Gastrocnemius medialis (tissue), 4 donors: ENCODE measurements around the gene ANKRD12. TPM values are rescaled to one million over a fixed set of nuclear protein-coding genes. Genes with fewer than 3 reads are reported as not detected.

Source experiments
- ATAC-seq, 2 donors: fragments of 150-250 bp; one replicate each; pipeline ENCODE4 v1.9.1; 2016
- DNase-seq, 2 donors: peaks; one replicate each; pipeline ENCODE4 v3.0.0-alpha.2; 2019
- H3K27ac ChIP-seq, 4 donors: fragments of 200-600 bp; sonication (generic); 1 replicate in 1 of 4; 2 replicates in 3 of 4; pipeline ENCODE4 v1.5.1; 2016 to 2018; ENCODE audit warnings: mild to moderate bottlenecking in 2 of 4, moderate library complexity in 1 of 4
- H3K27me3 ChIP-seq, 3 donors: fragments of 200-600 bp; sonication (generic) in 2 of 3; 1 replicate in 1 of 3; 2 replicates in 2 of 3; pipeline versions ENCODE4 v1.5.1 to v1.6.0; 2016 to 2019; ENCODE audit warnings: mild to moderate bottlenecking in 1 of 3, moderate library complexity in 1 of 3
- H3K36me3 ChIP-seq, 2 donors: fragments of 200-600 bp; sonication (generic) in 1 of 2; one replicate each; pipeline ENCODE4 v1.5.1; 2017 to 2018
- H3K4me1 ChIP-seq, 2 donors: fragments of 200-600 bp; sonication (generic) in 1 of 2; one replicate each; pipeline ENCODE4 v1.5.1; 2016 to 2017; ENCODE audit warnings: mild to moderate bottlenecking in 2 of 2
- H3K4me3 ChIP-seq, 4 donors: fragments of 200-600 bp; sonication (generic) in 3 of 4; 1 replicate in 1 of 4; 2 replicates in 3 of 4; pipeline ENCODE4 v1.5.1; 2016 to 2019; ENCODE audit warnings: mild to moderate bottlenecking in 2 of 4
- H3K9me3 ChIP-seq, 3 donors: fragments of 200-600 bp; sonication (generic) in 2 of 3; 1 replicate in 1 of 3; 2 replicates in 2 of 3; pipeline ENCODE4 v1.5.1; 2016 to 2019
- CTCF ChIP-seq, 5 experiments: fragments of 450-650 bp in 3 of 5; fragments of 200-600 bp in 2 of 5; sonication (generic) in 2 of 5; IDR thresholded peaks in 4 of 5; conservative IDR thresholded peaks in 1 of 5; 1 replicate in 4 of 5; 2 replicates in 1 of 5; pipeline ENCODE4 v1.5.1; 2016 to 2019; ENCODE audit warnings: antibody characterized with exemption in 5 of 5, mild to moderate bottlenecking in 3 of 5, moderate library complexity in 3 of 5
- POLR2A ChIP-seq, 2 donors: fragments of 450-650 bp; IDR thresholded peaks; one replicate each; pipeline ENCODE4 v1.6.1; 2017; ENCODE audit warnings: antibody characterized with exemption in 2 of 2, mild to moderate bottlenecking in 2 of 2, moderate library complexity in 2 of 2
- in situ Hi-C, 4 donors: fragments of 200-750 bp; cut with MboI; loops; one replicate each; pipeline versions ENCODE4 v1.15.0 to v1.8.0; 2017; ENCODE audit warnings: low sequenced_read_pairs in 4 of 4
- intact Hi-C: fragments of 100-400 bp; cut with DNase I; formaldehyde crosslinking; loops from one replicate; pipeline ENCODE4 v1.15.1; 2023; ENCODE audit warnings: low total_unique reads
- total RNA-seq, 4 donors: library from RNA; depleted of rRNA; stranded (reverse); fragments of >200 nt; gene quantifications; one replicate each; pipeline versions ENCODE4 v1.1.0 to v1.2.3, GENCODE V29; 2016

The ANKRD12 gene
- total RNA-seq, 4 donors from 2014 or later, result 26.9 to 40.1 (median 36.7) TPM

- H3K27ac ChIP-seq, result peak overlapping the region; percentile 44 to 98 (median 78)
- ATAC-seq (no peak), DNase-seq (no peak)
- peaks cover 89 to 93% of the 10 kb centered on the region in 2 donors for H3K4me1 ChIP-seq
- H3K27me3 ChIP-seq, result no peaks in the 10 kb centered on the region
- H3K9me3 ChIP-seq, result no peaks in the 10 kb centered on the region
- no peak overlapping the region for H3K4me3 ChIP-seq
- no peaks in the 10 kb centered on the region for H3K36me3 ChIP-seq
- in situ Hi-C loops, result loop anchor here in 1 of 4 donors (25.0 kb wide), 1 partner anchor 1872 kb away; the partner anchor contains the start of gene LRRC30
- intact Hi-C loops, result no loop called here
- TF ChIP-seq CTCF (IDR thresholded peaks at IDR 0.05 in 4 of 5, conservative IDR thresholded peaks at IDR 0.05 in 1 of 5), result no peak
- no peak for TF ChIP-seq POLR2A (IDR thresholded peaks at IDR 0.05)
Measured at GRCh38 chr18:9108911-9109310, 27.7 kb upstream of the ANKRD12 start.

GRCh38 chr18:9109523-9109922 lies 27.1 kb upstream of the ANKRD12 start:
- intact Hi-C loops, result no loop called here
- peak overlapping the region in 1 of 4 donors; percentile 14 for H3K4me3 ChIP-seq

GRCh38 chr18:9113468-9114149 lies 23.0 kb upstream of the ANKRD12 start:
- intact Hi-C loops, result no loop called here
- no peak for DNase-seq

More at GRCh38 chr18:9109523-9109922, 27.1 kb upstream of the ANKRD12 start:
- ATAC-seq (no peak), DNase-seq (no peak)
- Histone ChIP-seq H3K27me3 (no peaks in the 10 kb centered on the region), H3K4me1 (peaks cover 88 to 92% of the 10 kb centered on the region in 2 donors), H3K36me3 (no peaks in the 10 kb centered on the region), H3K9me3 (no peaks in the 10 kb centered on the region), H3K27ac (peak overlapping the region; percentile 44 to 98 (median 78))
- TF ChIP-seq CTCF (IDR thresholded peaks at IDR 0.05 in 4 of 5, conservative IDR thresholded peaks at IDR 0.05 in 1 of 5), result no peak
- no peak for TF ChIP-seq POLR2A (IDR thresholded peaks at IDR 0.05)
- in situ Hi-C loops, result loop anchor here in 1 of 4 donors (25.0 kb wide), 1 partner anchor 1872 kb away; the partner anchor contains the start of gene LRRC30

GRCh38 chr18:9115984-9116383 lies 20.6 kb upstream of the ANKRD12 start:
- peak overlapping the region; percentile 81 to 98 (median 98) for H3K27ac ChIP-seq
- peaks cover 0 to 5% of the 10 kb centered on the region in 2 donors for H3K36me3 ChIP-seq
- in situ Hi-C loops (loop anchor here in 1 of 4 donors (25.0 kb wide), 1 partner anchor 1879 kb away; the partner anchor contains the start of gene LRRC30), intact Hi-C loops (no loop called here)
- TF ChIP-seq CTCF (IDR thresholded peaks at IDR 0.05 in 4 of 5, conservative IDR thresholded peaks at IDR 0.05 in 1 of 5), result no peak
- H3K4me1 ChIP-seq, result peaks cover 81 to 82% of the 10 kb centered on the region in 2 donors
- H3K4me3 ChIP-seq, result no peak overlapping the region
- DNase-seq (no peak), ATAC-seq (no peak)
- no peaks in the 10 kb centered on the region for H3K9me3 ChIP-seq
- H3K27me3 ChIP-seq, result no peaks in the 10 kb centered on the region

More at GRCh38 chr18:9113468-9114149, 23.0 kb upstream of the ANKRD12 start:
- H3K9me3 ChIP-seq, result no peaks in the 10 kb centered on the region
- in situ Hi-C loops, result loop anchor here in 1 of 4 donors (25.0 kb wide), 1 partner anchor 1876 kb away; the partner anchor contains the start of gene LRRC30
- peak overlapping the region; percentile 81 to 98 (median 98) for H3K27ac ChIP-seq
- TF ChIP-seq POLR2A (IDR thresholded peaks at IDR 0.05) (no peak), CTCF (IDR thresholded peaks at IDR 0.05 in 4 of 5, conservative IDR thresholded peaks at IDR 0.05 in 1 of 5) (no peak)
- no peak for ATAC-seq
- H3K4me1 ChIP-seq, result peaks cover 83 to 87% of the 10 kb centered on the region in 2 donors
- peak overlapping the region; percentile 24 to 40 (median 30) for H3K4me3 ChIP-seq
- H3K27me3 ChIP-seq, result no peaks in the 10 kb centered on the region
- H3K36me3 ChIP-seq, result no peaks in the 10 kb centered on the region
